A549 (cell line): ENCODE measurements around the gene GPSM1. TPM values are rescaled to one million over a fixed set of nuclear protein-coding genes. Genes with fewer than 3 reads are reported as not detected.

ENCODE experiments used
- ATAC-seq, 2 experiments: fragments of 200-7000 bp in 1 of 2; fragments of >200 bp in 1 of 2; cut with Nextera tagmentation in 1 of 2; cut with Tn5 transposase in 1 of 2; 3 replicates each; pipeline versions ENCODE4 v1.8.0 to v1.9.1; 2018 to 2020; ENCODE audit warnings: mild to moderate bottlenecking in 1 of 2, moderate library complexity in 1 of 2
- CTCF ChIA-PET: fragments of 300-600 bp; sonication (Branson Sonifier 250); formaldehyde crosslinking; extraction: SDS; loops from one replicate; lab custom pipeline; 2021; ENCODE audit warnings: antibody characterized with exemption, inconsistent platforms; lab: Yijun Ruan, JAX
- POLR2A ChIA-PET: fragments of 350-600 bp; formaldehyde crosslinking; extraction: SDS; loops from one replicate; lab custom pipeline; 2021; ENCODE audit warnings: antibody characterized with exemption, inconsistent platforms; lab: Yijun Ruan, JAX
- DNase-seq, 2 experiments: peaks; one replicate each; pipeline versions ENCODE4 v3.0.0 to v3.0.0-alpha.2; 2011 to 2016; ENCODE audit warnings: low read depth in 1 of 2, low spot score in 1 of 2
- FAIRE-seq: peaks from 2 replicates; lab custom pipeline; 2011; peaks lifted over from hg19 to GRCh38; lab: Jason Lieb, UNC
- H3K27ac ChIP-seq, 2 experiments: fragments of >200 bp; sonication (Bioruptor Twin); formaldehyde crosslinking; 3 replicates each; pipeline ENCODE4 v1.5.1; 2016 to 2017
- H3K4me1 ChIP-seq: fragments of >200 bp; sonication (Bioruptor Twin); formaldehyde crosslinking; 3 replicates; pipeline ENCODE4 v1.6.1; 2016
- H3K4me2 ChIP-seq: fragments of >200 bp; sonication (Bioruptor Twin); formaldehyde crosslinking; 3 replicates; pipeline ENCODE4 v1.6.1; 2016
- H3K4me3 ChIP-seq: fragments of >200 bp; sonication (Bioruptor Twin); formaldehyde crosslinking; 3 replicates; pipeline ENCODE4 v1.5.1; 2016
- H3K9me3 ChIP-seq: fragments of >200 bp; sonication (Bioruptor Twin); formaldehyde crosslinking; 3 replicates; pipeline ENCODE4 v1.6.1; 2016
- BHLHE40 ChIP-seq: IDR thresholded peaks from 2 replicates; pipeline ENCODE4 v1.6.1; 2012; ENCODE audit warnings: low read depth, low read length, inconsistent platforms
- CBX2 ChIP-seq: fragments of 200-600 bp; sonication (generic); IDR thresholded peaks from 2 replicates; pipeline ENCODE4 v1.6.1; 2016; ENCODE audit warnings: low read depth, mild to moderate bottlenecking, borderline replicate concordance
- CEBPB ChIP-seq, 2 experiments: fragments of >200 bp in 1 of 2; sonication (Bioruptor Twin) in 1 of 2; formaldehyde crosslinking in 1 of 2; IDR thresholded peaks; 2 replicates each; pipeline ENCODE4 v1.6.1; 2012 to 2016
- EP300 ChIP-seq, 2 experiments: fragments of >200 bp; sonication (Bioruptor Twin); formaldehyde crosslinking; IDR thresholded peaks; 2 replicates in 1 of 2; 3 replicates in 1 of 2; pipeline ENCODE4 v1.6.1; 2016 to 2017
- FOSL2 ChIP-seq, 2 experiments: fragments of 450-650 bp in 1 of 2; fragments of >200 bp in 1 of 2; sonication (Bioruptor Twin) in 1 of 2; formaldehyde crosslinking; IDR thresholded peaks; 2 replicates each; pipeline versions ENCODE4 v1.5.0 to v1.6.1; 2016 to 2020; ENCODE audit warnings: mild to moderate bottlenecking in 1 of 2, moderate library complexity in 1 of 2
- HMGXB4 ChIP-seq: fragments of 250-450 bp; sonication (Bioruptor Pico); IDR thresholded peaks from 2 replicates; pipeline ENCODE4 v1.5.0; 2021; ENCODE audit warnings: mild to moderate bottlenecking, moderate library complexity, borderline replicate concordance
- HOXB13 ChIP-seq: fragments of 250-450 bp; sonication (Bioruptor Pico); IDR thresholded peaks from 2 replicates; pipeline ENCODE4 v1.5.0; 2020; ENCODE audit warnings: low read depth, mild to moderate bottlenecking, moderate library complexity
- JUN ChIP-seq, 2 experiments: fragments of >200 bp; sonication (Bioruptor Twin); formaldehyde crosslinking; IDR thresholded peaks; 2 replicates in 1 of 2; 3 replicates in 1 of 2; pipeline ENCODE4 v1.6.1; 2016 to 2017
- JUNB ChIP-seq: fragments of >200 bp; sonication (Bioruptor Twin); formaldehyde crosslinking; IDR thresholded peaks from 2 replicates; pipeline ENCODE4 v1.6.1; 2016
- KDM1A ChIP-seq: fragments of 200-600 bp; sonication (generic); IDR thresholded peaks from 2 replicates; pipeline ENCODE4 v1.6.1; 2016; ENCODE audit warnings: low read depth, mild to moderate bottlenecking
- MAFK ChIP-seq: fragments of 450-650 bp; IDR thresholded peaks from 2 replicates; pipeline ENCODE4 v1.6.1; 2014; ENCODE audit not compliant: partially characterized antibody
- MYC ChIP-seq: IDR thresholded peaks from 2 replicates; pipeline ENCODE4 v1.6.1; 2012; ENCODE audit warnings: mild to moderate bottlenecking, inconsistent platforms, low read length, improper control_type of control experiment, borderline replicate concordance
- NFE2L2 ChIP-seq: fragments of 150-350 bp; conservative IDR thresholded peaks from 2 replicates; pipeline ENCODE4 v1.6.1; 2014; ENCODE audit warnings: low read length
- NPAS2 ChIP-seq: fragments of 250-450 bp; sonication (Bioruptor Pico); IDR thresholded peaks from 2 replicates; pipeline ENCODE4 v1.8.0; 2022; ENCODE audit warnings: mild to moderate bottlenecking, moderate library complexity, borderline replicate concordance
- NR3C1 ChIP-seq: fragments of >200 bp; sonication (Bioruptor Twin); formaldehyde crosslinking; IDR thresholded peaks from 3 replicates; pipeline ENCODE4 v1.6.1; 2017
- PBX3 ChIP-seq: IDR thresholded peaks from 2 replicates; pipeline ENCODE4 v1.6.1; 2012
- RAD21 ChIP-seq, 2 experiments: fragments of >200 bp in 1 of 2; sonication (Bioruptor Twin) in 1 of 2; formaldehyde crosslinking in 1 of 2; IDR thresholded peaks in 1 of 2; conservative IDR thresholded peaks in 1 of 2; 2 replicates in 1 of 2; 3 replicates in 1 of 2; pipeline ENCODE4 v1.6.1; 2012 to 2018; ENCODE audit warnings: inconsistent platforms in 1 of 2
- RARB ChIP-seq: fragments of 250-450 bp; sonication (Bioruptor Pico); IDR thresholded peaks from 2 replicates; pipeline ENCODE4 v1.8.0; 2021; ENCODE audit warnings: mild to moderate bottlenecking, moderate library complexity
- RCOR1 ChIP-seq: fragments of 150-350 bp; IDR thresholded peaks from 2 replicates; pipeline ENCODE4 v1.6.1; 2014; ENCODE audit warnings: antibody characterized with exemption, low read length, low read depth
- SREBF2 ChIP-seq: fragments of 450-650 bp; IDR thresholded peaks from 2 replicates; pipeline ENCODE4 v1.6.1; 2014; ENCODE audit warnings: mild to moderate bottlenecking, moderate library complexity
- USF2 ChIP-seq: fragments of 450-650 bp; IDR thresholded peaks from 2 replicates; pipeline ENCODE4 v1.6.1; 2014; ENCODE audit warnings: antibody characterized with exemption
- ZFP36 ChIP-seq: fragments of 450-650 bp; IDR thresholded peaks from 2 replicates; pipeline ENCODE4 v1.6.1; 2014; ENCODE audit warnings: borderline replicate concordance; ENCODE audit not compliant: partially characterized antibody
- ZSCAN20 ChIP-seq: fragments of 250-450 bp; sonication (Bioruptor Pico); IDR thresholded peaks from 2 replicates; pipeline ENCODE4 v1.8.0; 2022; ENCODE audit warnings: mild to moderate bottlenecking, moderate library complexity
- WGBS: methylation state at CpG from one replicate; pipeline ENCODE4 v1.1.6; 2017; ENCODE audit errors: missing lambda C conversion rate; 5-methylcytosine and 5-hydroxymethylcytosine counted together
- polyA plus RNA-seq, 4 experiments: library from polyadenylated mRNA; depleted of rRNA in 3 of 4; stranded (reverse); fragments of >200 nt; fragmentation: RNase III in 1 of 4; extraction: RNeasy Plus Mini Kit Qiagen cat#74134 plus additional on column Dnase treatment in 1 of 4; gene quantifications; 2 replicates in 3 of 4; 3 replicates in 1 of 4; pipeline ENCODE4 v1.2.3, GENCODE V29; 2011 to 2017
- TF ChIP-seq, protein P1 (sequence below): IDR thresholded peaks from 2 replicates; pipeline ENCODE4 v1.6.1; 2012
- TF ChIP-seq, protein P2 (sequence below): fragments of 250-450 bp; sonication (Bioruptor Pico); IDR thresholded peaks from 2 replicates; pipeline ENCODE4 v1.5.0; 2020; ENCODE audit warnings: low read depth, mild to moderate bottlenecking, moderate library complexity
- TF ChIP-seq, protein P3 (sequence below): fragments of >200 bp; sonication (Bioruptor Twin); formaldehyde crosslinking; IDR thresholded peaks from 3 replicates; pipeline ENCODE4 v1.5.1; 2016

The GPSM1 gene
- polyA plus RNA-seq, 2 of the 4 experiments (the other 2 are of a cell fraction), result 2.1 to 8.8 TPM

DNA sequence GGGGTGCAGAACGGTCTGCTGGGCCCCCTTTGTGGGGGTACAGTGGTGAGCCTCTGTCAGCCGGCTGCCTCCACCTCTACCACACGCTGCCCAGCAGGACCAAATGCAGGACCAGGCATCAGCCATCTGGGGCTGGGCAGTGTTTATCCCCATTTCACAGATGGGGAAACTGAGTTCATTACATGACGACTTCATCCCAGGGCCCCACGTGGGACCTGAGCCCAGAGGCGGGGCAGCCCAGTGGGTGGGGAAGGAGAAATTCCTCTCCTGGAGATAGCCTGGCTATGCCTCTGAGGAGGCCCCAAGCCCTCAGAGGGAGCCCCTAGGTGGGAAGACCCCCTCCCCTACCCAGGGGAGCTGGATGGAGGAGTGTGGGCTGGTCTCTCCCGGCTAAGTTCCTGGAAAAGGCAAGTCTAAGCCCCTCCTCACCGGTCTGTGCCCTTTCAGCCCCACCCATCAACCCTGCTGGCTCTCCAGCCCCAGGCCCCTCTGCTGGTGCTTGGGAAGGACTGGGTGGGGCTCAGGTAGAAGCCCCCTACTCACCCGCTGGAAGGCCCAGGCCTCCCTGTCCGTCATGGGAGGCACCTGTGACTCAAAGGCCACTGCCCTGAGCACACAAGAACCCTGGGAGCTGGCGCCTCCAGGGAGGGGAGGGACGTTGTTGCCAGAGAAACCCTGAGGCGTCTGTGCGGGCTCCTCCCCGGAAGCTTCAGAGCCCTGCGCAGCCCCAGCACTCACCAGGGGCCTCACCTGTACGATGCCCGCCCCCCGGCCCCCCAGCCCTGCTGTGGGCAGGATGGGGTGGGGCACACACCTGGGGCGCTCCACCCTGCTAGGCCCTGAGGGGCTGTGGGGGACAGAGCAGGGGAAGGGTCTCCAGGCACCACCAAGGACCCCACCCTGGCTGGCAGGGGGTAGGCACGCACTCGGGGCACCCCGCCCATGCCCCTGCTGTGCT, 16.0 kb upstream of the GPSM1 start:
- peak; percentile 44 to 56; a peak in 5 of 6 replicates for ATAC-seq
- peaks cover 15% of the 10 kb centered on the region for H3K9me3 ChIP-seq
- H3K27ac ChIP-seq, result peak overlapping the region in 1 of 2 experiments; percentile 52; a peak in 2 of 6 replicates
- POLR2A ChIA-PET, result no interaction called here
- peak in 1 of 2 experiments; percentile 42 for DNase-seq
- TF ChIP-seq MAFK (no peak), HOXB13 (CRISPR knock-in tag) (no peak), NR3C1 (no peak), ZSCAN20 (no peak), NPAS2 (no peak), FOSL2 (IDR thresholded peaks at IDR 0.05) (no peak), FOSL2 (CRISPR knock-in tag; IDR thresholded peaks at IDR 0.05) (no peak), RCOR1 (no peak), ZFP36 (no peak), MYC (no peak), RAD21 (conservative IDR thresholded peaks at IDR 0.05 in 1 of 2, IDR thresholded peaks at IDR 0.05 in 1 of 2) (no peak), EP300 (IDR thresholded peaks at IDR 0.05) (no peak), USF2 (no peak), CBX2 (no peak)
- TF ChIP-seq, protein P1, sequence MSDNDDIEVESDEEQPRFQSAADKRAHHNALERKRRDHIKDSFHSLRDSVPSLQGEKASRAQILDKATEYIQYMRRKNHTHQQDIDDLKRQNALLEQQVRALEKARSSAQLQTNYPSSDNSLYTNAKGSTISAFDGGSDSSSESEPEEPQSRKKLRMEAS, result no peak
- peak overlapping the region; percentile 32 for H3K4me2 ChIP-seq
- no peak overlapping the region for H3K4me3 ChIP-seq
- FAIRE-seq, result no peak
- WGBS, result 38% methylated on average over 13 of the region's 23 CpGs
- H3K4me1 ChIP-seq, result peaks cover 8% of the 10 kb centered on the region; the same call in 2 of the 3 replicates
- CTCF ChIA-PET, result interaction anchor here (0.6 to 3.4 kb wide), 9 partner anchors 12 to 92 kb away, joined by 3 to 31 read pairs (median 5); partner anchors contain the start of gene DNLZ

- WGBS, result 21% methylated on average over 4 of the region's 10 CpGs
- Histone ChIP-seq H3K4me2 (peak overlapping the region; percentile 32; the same call in 2 of the 3 replicates), H3K27ac (peak overlapping the region in 1 of 2 experiments; percentile 52; a peak in 1 of 6 replicates), H3K4me1 (peaks cover 8% of the 10 kb centered on the region; the same call in 2 of the 3 replicates), H3K9me3 (peaks cover 15% of the 10 kb centered on the region), H3K4me3 (no peak overlapping the region)
- peak in 1 of 2 experiments; percentile 18; a peak in 3 of 6 replicates for ATAC-seq
- no peak for FAIRE-seq
- ChIA-PET POLR2A (no interaction called here), CTCF (interaction anchor here (0.6 to 3.4 kb wide), 11 partner anchors 12 to 318 kb away, joined by 3 to 31 read pairs (median 5); partner anchors contain the start of gene DNLZ)
- DNase-seq, result no peak
- TF ChIP-seq HMGXB4 (CRISPR knock-in tag), result no peak
- TF ChIP-seq, protein P2, sequence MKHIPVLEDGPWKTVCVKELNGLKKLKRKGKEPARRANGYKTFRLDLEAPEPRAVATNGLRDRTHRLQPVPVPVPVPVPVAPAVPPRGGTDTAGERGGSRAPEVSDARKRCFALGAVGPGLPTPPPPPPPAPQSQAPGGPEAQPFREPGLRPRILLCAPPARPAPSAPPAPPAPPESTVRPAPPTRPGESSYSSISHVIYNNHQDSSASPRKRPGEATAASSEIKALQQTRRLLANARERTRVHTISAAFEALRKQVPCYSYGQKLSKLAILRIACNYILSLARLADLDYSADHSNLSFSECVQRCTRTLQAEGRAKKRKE, result no peak
- TF ChIP-seq, protein P3, sequence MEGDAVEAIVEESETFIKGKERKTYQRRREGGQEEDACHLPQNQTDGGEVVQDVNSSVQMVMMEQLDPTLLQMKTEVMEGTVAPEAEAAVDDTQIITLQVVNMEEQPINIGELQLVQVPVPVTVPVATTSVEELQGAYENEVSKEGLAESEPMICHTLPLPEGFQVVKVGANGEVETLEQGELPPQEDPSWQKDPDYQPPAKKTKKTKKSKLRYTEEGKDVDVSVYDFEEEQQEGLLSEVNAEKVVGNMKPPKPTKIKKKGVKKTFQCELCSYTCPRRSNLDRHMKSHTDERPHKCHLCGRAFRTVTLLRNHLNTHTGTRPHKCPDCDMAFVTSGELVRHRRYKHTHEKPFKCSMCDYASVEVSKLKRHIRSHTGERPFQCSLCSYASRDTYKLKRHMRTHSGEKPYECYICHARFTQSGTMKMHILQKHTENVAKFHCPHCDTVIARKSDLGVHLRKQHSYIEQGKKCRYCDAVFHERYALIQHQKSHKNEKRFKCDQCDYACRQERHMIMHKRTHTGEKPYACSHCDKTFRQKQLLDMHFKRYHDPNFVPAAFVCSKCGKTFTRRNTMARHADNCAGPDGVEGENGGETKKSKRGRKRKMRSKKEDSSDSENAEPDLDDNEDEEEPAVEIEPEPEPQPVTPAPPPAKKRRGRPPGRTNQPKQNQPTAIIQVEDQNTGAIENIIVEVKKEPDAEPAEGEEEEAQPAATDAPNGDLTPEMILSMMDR, result no peak
- TF ChIP-seq PBX3, result no peak
- TF ChIP-seq FOSL2 (IDR thresholded peaks at IDR 0.05), result no peak
- TF ChIP-seq FOSL2 (CRISPR knock-in tag; IDR thresholded peaks at IDR 0.05), result no peak
- TF ChIP-seq RARB (CRISPR knock-in tag), result no peak
- TF ChIP-seq, protein P1, result no peak
- TF ChIP-seq JUN (IDR thresholded peaks at IDR 0.05), result no peak
- TF ChIP-seq BHLHE40, result no peak
- TF ChIP-seq SREBF2, result no peak
- no peak for TF ChIP-seq JUNB
- no peak for TF ChIP-seq KDM1A
- no peak for TF ChIP-seq CEBPB (IDR thresholded peaks at IDR 0.05)
- no peak for TF ChIP-seq CBX2
- TF ChIP-seq NFE2L2, result no peak
Measured at GRCh38 chr9:136312009-136312375, 15.3 kb upstream of the GPSM1 start.
